ENCODE data around the gene BMERB1.

The BMERB1 gene

GRCh38 chr16:15457958-15458357, 23.6 kb downstream of the BMERB1 start:
- H3K27ac ChIP-seq = no peak overlapping the region
- H3K36me3 ChIP-seq (ENCODE audit: insufficient read depth) = no peaks in the 10 kb centered on the region
- no peak overlapping the region for H3K9ac ChIP-seq

GRCh38 chr16:15459791-15460190, 25.4 kb downstream of the BMERB1 start:
- no peaks in the 10 kb centered on the region for H3K36me3 ChIP-seq (ENCODE audit: insufficient read depth)
- no peak overlapping the region for H3K4me3 ChIP-seq (IDR thresholded peaks at IDR 0.05; ENCODE audit: insufficient read depth, low read depth, low read length)
- H2AFZ ChIP-seq (ENCODE audit: low read depth) = no peak overlapping the region
- H4K20me1 ChIP-seq (ENCODE audit: insufficient read depth) = no peaks in the 10 kb centered on the region
- no peaks in the 10 kb centered on the region for H3K4me1 ChIP-seq (ENCODE audit: low read depth, poor library complexity, severe bottlenecking)
- no peaks in the 10 kb centered on the region for H3K27me3 ChIP-seq (ENCODE audit: insufficient read depth, low read depth)
- H3K4me2 ChIP-seq = no peak overlapping the region
- TF ChIP-seq CTCF (conservative IDR thresholded peaks at IDR 0.05; ENCODE audit: low read depth, low read length) = no peak
- H3K27ac ChIP-seq = no peak overlapping the region
- H3K79me2 ChIP-seq (ENCODE audit: insufficient read depth, low read depth) = no peaks in the 10 kb centered on the region
- no peak overlapping the region for H3K9ac ChIP-seq

More at GRCh38 chr16:15457958-15458357, 23.6 kb downstream of the BMERB1 start:
- no peak for TF ChIP-seq CTCF (conservative IDR thresholded peaks at IDR 0.05; ENCODE audit: low read depth, low read length)
- H3K4me1 ChIP-seq (ENCODE audit: low read depth, poor library complexity, severe bottlenecking) = no peaks in the 10 kb centered on the region
- no peaks in the 10 kb centered on the region for H4K20me1 ChIP-seq (ENCODE audit: insufficient read depth)
- H2AFZ ChIP-seq (ENCODE audit: low read depth) = no peak overlapping the region
- H3K79me2 ChIP-seq (ENCODE audit: insufficient read depth, low read depth) = no peaks in the 10 kb centered on the region
- H3K27me3 ChIP-seq (ENCODE audit: insufficient read depth, low read depth) = no peaks in the 10 kb centered on the region
- H3K4me2 ChIP-seq = no peak overlapping the region
- H3K4me3 ChIP-seq (IDR thresholded peaks at IDR 0.05; ENCODE audit: insufficient read depth, low read depth, low read length) = no peak overlapping the region

- Histone ChIP-seq H3K36me3 (ENCODE audit: insufficient read depth) (no peaks in the 10 kb centered on the region), H3K27ac (no peak overlapping the region), H3K4me2 (no peak overlapping the region), H3K79me2 (ENCODE audit: insufficient read depth, low read depth) (no peaks in the 10 kb centered on the region), H3K27me3 (ENCODE audit: insufficient read depth, low read depth) (no peaks in the 10 kb centered on the region), H3K9ac (no peak overlapping the region), H2AFZ (ENCODE audit: low read depth) (no peak overlapping the region), H4K20me1 (ENCODE audit: insufficient read depth) (no peaks in the 10 kb centered on the region), H3K4me1 (ENCODE audit: low read depth, poor library complexity, severe bottlenecking) (no peaks in the 10 kb centered on the region), H3K4me3 (IDR thresholded peaks at IDR 0.05; ENCODE audit: insufficient read depth, low read depth, low read length) (no peak overlapping the region)
- no peak for TF ChIP-seq CTCF (conservative IDR thresholded peaks at IDR 0.05; ENCODE audit: low read depth, low read length)
Measured at GRCh38 chr16:15460601-15461000, 26.2 kb downstream of the BMERB1 start.

- Histone ChIP-seq H3K27ac (no peak overlapping the region), H2AFZ (ENCODE audit: low read depth) (no peak overlapping the region), H3K4me3 (IDR thresholded peaks at IDR 0.05; ENCODE audit: insufficient read depth, low read depth, low read length) (no peak overlapping the region), H3K9ac (no peak overlapping the region), H3K4me2 (no peak overlapping the region), H3K36me3 (ENCODE audit: insufficient read depth) (no peaks in the 10 kb centered on the region), H3K79me2 (ENCODE audit: insufficient read depth, low read depth) (no peaks in the 10 kb centered on the region), H3K27me3 (ENCODE audit: insufficient read depth, low read depth) (no peaks in the 10 kb centered on the region), H3K4me1 (ENCODE audit: low read depth, poor library complexity, severe bottlenecking) (no peaks in the 10 kb centered on the region), H4K20me1 (ENCODE audit: insufficient read depth) (no peaks in the 10 kb centered on the region)
- no peak for TF ChIP-seq CTCF (conservative IDR thresholded peaks at IDR 0.05; ENCODE audit: low read depth, low read length)
Measured at GRCh38 chr16:15461376-15461775, 27.0 kb downstream of the BMERB1 start.

Data from KMS-11 (cell line).